ENCODE results near the gene ZFYVE28. TPM values are rescaled to one million over a fixed set of nuclear protein-coding genes. Genes with fewer than 3 reads are reported as not detected.

ZFYVE28 gene
- total RNA-seq, 4 donors from 2014 or later = 8.9 to 19.1 (median 16.4) TPM

DNA sequence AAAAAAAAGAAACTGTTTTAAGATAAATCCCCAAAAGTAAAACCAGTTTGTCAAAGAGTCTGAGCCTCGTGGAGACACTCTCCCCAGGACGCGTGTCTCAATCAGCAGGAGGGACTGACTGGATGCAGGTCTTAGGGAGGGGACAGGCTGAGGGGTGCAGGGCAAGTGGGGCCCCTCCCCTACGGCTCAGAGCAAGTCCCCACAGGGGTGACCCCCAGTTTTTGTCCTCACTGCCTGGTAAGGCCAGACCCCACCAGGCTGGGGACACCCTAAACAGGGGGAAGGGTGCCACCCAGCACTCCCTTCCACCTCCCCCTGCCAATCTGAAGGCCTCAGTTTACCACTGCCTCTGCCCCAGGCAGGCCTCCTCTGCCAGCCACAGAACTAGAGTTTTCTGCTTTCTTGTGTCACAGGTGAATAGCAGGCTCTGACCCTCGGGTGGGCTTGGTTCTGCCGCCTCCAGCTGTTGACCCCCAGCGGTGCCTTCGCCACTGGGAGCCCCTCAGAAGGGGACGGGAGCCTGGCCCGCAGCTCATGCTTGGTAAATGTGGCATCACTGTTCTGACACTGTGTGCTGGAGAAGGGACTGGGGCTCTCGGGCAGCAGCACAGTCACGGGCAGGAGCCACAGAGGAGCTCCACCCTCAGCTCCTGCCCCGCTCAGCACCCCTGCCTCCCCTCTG lies 86.8 kb downstream of the ZFYVE28 start:
- Histone ChIP-seq H3K27me3 (no peaks in the 10 kb centered on the region), H3K4me3 (replicated peaks in 1 of 3) (no peak overlapping the region), H3K9me3 (no peaks in the 10 kb centered on the region), H3K4me1 (peaks cover 4 to 7% of the 10 kb centered on the region in 2 donors), H3K27ac (no peak overlapping the region), H3K36me3 (no peaks in the 10 kb centered on the region)
- DNase-seq = no peak
- TF ChIP-seq CTCF (IDR thresholded peaks at IDR 0.05) (no peak), POLR2A (IDR thresholded peaks at IDR 0.05) (no peak)
- intact Hi-C loops (cut with DNase I) = no loop called here
- WGBS, 2 donors = 91 to 93% methylated on average over 10 to 13 of the region's 13 CpGs

DNA sequence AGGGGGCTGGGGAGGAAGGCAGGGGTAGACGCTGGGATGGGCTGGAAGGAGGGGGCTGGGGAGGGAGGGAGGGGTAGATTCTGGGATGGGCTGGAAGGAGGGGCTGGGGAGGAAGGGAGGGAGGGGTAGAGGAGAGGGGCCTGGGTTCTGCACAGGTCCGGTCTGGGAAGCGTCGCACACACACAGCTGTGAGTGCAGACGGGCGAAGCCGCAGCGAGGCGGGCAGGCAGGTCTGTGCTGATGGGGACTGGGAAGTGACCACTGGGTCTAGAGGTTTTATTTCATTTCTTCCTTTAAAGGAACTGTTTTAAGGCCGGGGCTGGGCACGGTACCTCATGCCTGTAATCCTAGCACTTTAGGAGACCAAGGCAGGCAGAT lies 87.4 kb downstream of the ZFYVE28 start:
- no peaks in the 10 kb centered on the region for H3K9me3 ChIP-seq
- TF ChIP-seq POLR2A (IDR thresholded peaks at IDR 0.05) = no peak
- TF ChIP-seq CTCF (IDR thresholded peaks at IDR 0.05) = no peak
- intact Hi-C loops (cut with DNase I) = no loop called here
- peaks cover 4 to 7% of the 10 kb centered on the region in 2 donors for H3K4me1 ChIP-seq
- no peaks in the 10 kb centered on the region for H3K36me3 ChIP-seq
- no peak overlapping the region for H3K4me3 ChIP-seq (replicated peaks in 1 of 3)
- H3K27me3 ChIP-seq = no peaks in the 10 kb centered on the region
- no peak for DNase-seq
- H3K27ac ChIP-seq = no peak overlapping the region
- WGBS, 2 donors = 83 to 92% methylated on average over 11 of the region's 11 CpGs

- intact Hi-C loops (cut with DNase I) = no loop called here
- Histone ChIP-seq H3K27me3 (no peaks in the 10 kb centered on the region), H3K27ac (no peak overlapping the region), H3K4me1 (peaks cover 4 to 7% of the 10 kb centered on the region in 2 donors), H3K36me3 (no peaks in the 10 kb centered on the region), H3K4me3 (replicated peaks in 1 of 3) (no peak overlapping the region), H3K9me3 (no peaks in the 10 kb centered on the region)
- WGBS, 2 donors = 79 to 85% methylated on average over 19 of the region's 19 CpGs
- TF ChIP-seq POLR2A (IDR thresholded peaks at IDR 0.05) (no peak), CTCF (IDR thresholded peaks at IDR 0.05) (no peak)
- DNase-seq = no peak
Observed at GRCh38 chr4:2330091-2331042, 88.1 kb downstream of the ZFYVE28 start.

- DNase-seq = no peak
- H3K4me3 ChIP-seq (replicated peaks in 1 of 3) = no peak overlapping the region
- no peaks in the 10 kb centered on the region for H3K36me3 ChIP-seq
- no peak for TF ChIP-seq POLR2A (IDR thresholded peaks at IDR 0.05)
- no peak for TF ChIP-seq CTCF (IDR thresholded peaks at IDR 0.05)
- no peak overlapping the region for H3K27ac ChIP-seq
- no peaks in the 10 kb centered on the region for H3K4me1 ChIP-seq
- H3K9me3 ChIP-seq = no peaks in the 10 kb centered on the region
- H3K27me3 ChIP-seq = no peaks in the 10 kb centered on the region
- intact Hi-C loops (cut with DNase I) = no loop called here
Observed at GRCh38 chr4:2327579-2327978, 90.9 kb downstream of the ZFYVE28 start.

DNA sequence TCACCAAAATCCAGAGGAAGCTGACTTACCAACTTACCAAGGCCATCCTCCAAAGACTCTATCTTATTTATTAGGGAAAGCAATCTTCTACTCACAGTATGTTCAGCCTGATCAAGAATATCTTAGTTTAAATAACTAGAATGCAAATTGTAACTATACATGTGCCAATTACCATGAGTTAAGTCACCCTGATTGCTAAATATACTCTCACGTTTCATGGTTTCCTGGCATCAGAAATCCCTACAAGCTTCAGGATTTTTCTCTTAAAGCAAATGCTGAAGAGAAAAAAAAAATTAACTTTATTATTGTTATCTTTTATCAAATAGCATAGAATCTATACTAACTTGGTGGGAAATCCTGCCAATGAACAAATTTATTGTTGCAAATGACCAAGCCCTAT lies 93.6 kb downstream of the ZFYVE28 start:
- Histone ChIP-seq H3K9me3 (no peaks in the 10 kb centered on the region), H3K4me1 (no peaks in the 10 kb centered on the region), H3K27ac (no peak overlapping the region), H3K36me3 (no peaks in the 10 kb centered on the region), H3K4me3 (replicated peaks in 1 of 3) (no peak overlapping the region), H3K27me3 (no peaks in the 10 kb centered on the region)
- intact Hi-C loops (cut with DNase I) = no loop called here
- WGBS, 2 donors = 82 to 95% methylated on average over 1 of the region's 1 CpG
- DNase-seq = no peak
- TF ChIP-seq CTCF (IDR thresholded peaks at IDR 0.05) (no peak), POLR2A (IDR thresholded peaks at IDR 0.05) (no peak)
